Stimulated activated naive CD8-positive, alpha-beta T cell treated with anti-CD3 and anti-CD28 coated beads, Interleukin-15, Interleukin-2, amounts not matched to agents 100 U/mL and 50 U/mL, for 24 hours (primary cell): ENCODE measurements around the gene SYNJ2.
"Not testable (repeated sequence)": the region's sequence is repeated elsewhere in the genome, so short reads cannot be mapped to it uniquely, and the experiment has no call there.

Experiments
- ATAC-seq: fragments of 150-1000 bp; cut with Tn5 transposase; one replicate; pipeline ENCODE4 v1.10.0; 2021
- DNase-seq: peaks from one replicate; pipeline ENCODE4 v3.0.0; 2021

Gene SYNJ2

DNA sequence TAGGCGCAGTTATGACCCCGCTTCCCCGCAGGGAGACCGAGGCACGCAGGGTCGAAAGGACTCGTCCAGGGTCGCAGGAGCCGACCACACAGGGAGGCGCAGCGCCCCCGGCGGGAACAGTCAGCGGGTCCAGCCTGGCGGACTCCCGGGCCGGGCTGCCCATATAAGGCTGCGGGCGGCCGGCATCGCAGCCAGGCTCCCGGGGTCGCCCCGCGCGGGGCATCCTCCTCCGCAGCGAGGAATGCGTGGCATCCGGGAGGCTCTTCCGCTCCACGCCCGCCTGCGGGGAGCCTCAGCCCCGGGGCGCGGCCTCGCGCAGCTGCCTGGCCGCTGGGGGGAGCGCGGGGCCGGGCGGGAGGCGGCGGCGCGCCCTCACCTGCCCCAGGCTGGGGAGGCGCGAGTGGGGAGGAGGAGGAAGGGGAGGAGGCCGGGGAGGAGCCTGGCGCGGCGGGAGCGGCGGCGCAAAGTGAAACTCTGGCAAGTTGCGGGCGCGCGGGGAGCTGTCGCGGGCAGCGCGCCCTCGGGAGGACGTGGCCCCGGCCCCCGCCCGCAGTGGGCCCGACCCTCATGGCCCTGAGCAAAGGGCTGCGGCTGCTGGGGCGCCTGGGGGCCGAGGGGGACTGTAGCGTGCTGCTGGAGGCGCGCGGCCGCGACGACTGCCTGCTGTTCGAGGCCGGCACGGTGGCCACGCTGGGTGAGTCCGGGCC lies at the start of gene SYNJ2:
Gene SYNJ2 (plus strand): TSS at position 469 of the 707 bp plus-strand sequence. CDS start 99 bp downstream, at position 568.
- DNase-seq (peak; percentile 78), ATAC-seq (peak; percentile 81)

GRCh38 chr6:157935786-157936185 lies 45.9 kb upstream of the SYNJ2 start:
- ATAC-seq, result no peak

GRCh38 chr6:157937318-157937717 lies 44.3 kb upstream of the SYNJ2 start:
- no peak for ATAC-seq

More at GRCh38 chr6:157935786-157936185, 45.9 kb upstream of the SYNJ2 start:
- no peak for DNase-seq

DNA sequence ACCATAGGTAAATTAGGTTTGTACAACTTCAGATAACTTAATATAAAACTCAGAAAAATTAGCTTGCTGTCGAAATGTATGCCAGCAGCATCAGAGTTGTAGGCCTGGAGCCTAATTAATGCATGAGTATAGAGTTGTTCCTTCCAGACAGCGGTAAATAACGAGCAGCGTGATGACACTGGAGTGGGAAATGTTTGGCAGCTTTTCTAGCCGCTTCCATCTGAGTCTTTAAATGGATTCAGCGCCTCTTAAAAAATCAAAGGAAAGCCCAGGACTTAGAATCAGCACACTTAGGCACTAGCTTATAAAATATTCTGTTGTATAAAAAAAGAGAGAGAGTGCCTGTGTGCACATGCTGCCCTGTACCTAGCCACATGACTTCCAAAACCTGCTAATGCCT lies 43.7 kb upstream of the SYNJ2 start:
- DNase-seq (no peak), ATAC-seq (no peak)

More at GRCh38 chr6:157937318-157937717, 44.3 kb upstream of the SYNJ2 start:
- no peak for DNase-seq

DNA sequence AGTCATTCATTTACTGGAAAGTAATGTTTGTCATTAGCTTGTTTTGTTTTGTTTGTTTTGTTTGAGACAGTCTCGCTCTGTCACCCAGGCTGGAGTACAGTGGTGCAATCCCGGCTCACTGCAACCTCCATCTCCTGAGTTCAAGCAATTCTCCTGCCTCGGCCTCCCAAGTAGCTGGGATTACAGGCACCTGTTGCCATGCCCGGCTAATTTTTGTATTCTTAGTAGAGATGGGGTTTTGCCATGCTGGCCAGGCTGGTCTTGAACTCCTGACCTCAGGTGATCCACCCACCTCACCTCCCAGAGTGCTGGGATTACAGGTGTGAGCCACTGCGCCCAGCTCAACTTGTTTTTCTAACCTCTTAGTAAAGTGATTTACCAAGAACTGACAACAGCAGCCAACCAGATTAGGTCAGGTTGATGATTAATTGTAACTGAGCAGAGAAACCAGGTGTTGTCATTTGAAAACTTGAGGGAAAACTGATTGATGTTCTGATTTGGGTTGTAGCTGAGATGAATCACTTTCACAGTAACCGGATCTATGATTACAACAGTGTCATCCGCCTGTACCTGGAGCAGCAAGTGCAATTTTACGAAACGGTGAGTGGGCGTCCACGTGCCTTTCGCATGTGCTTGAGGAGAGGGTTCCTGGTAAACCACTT lies 41.2 kb upstream of the SYNJ2 start:
- DNase-seq (peak; percentile 48), ATAC-seq (peak; percentile 20)

DNA sequence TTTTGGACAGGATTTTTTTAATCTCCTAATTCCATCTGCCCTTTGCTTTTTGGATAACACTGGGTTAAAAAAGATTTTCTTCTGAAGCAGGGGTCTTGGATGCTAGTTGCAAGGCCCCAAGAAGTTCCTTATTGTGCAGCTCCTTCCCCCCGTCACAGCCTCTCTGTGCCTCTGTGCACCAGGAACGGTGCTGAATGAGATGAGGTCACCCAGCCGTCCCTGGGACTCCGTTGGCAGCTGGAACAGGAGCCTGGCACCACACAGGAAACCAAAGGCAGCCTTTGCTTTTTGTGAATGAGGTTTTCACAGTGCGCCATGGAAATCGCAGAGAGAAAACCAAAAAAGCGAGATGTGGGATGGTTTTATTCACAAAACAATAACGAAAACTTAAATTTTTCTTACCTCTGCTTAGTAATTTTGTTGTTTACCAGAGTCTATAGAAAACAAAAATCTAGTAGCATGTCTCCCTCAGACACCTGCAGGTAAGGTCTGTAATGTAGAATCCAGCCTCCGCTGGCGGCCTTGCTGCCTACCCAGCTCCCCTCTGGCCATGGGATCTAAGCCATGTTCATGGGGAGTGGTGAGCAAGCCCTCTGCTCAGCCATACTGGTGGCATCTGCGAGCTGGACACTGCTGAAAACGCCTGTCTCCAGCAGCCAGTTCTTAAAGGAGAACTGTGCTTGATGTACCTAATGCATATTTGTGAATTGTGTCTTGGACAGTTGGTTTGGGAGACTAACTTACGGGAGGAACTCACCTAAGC lies 40.4 kb upstream of the SYNJ2 start:
- DNase-seq, result no peak
- ATAC-seq, result no peak

DNA sequence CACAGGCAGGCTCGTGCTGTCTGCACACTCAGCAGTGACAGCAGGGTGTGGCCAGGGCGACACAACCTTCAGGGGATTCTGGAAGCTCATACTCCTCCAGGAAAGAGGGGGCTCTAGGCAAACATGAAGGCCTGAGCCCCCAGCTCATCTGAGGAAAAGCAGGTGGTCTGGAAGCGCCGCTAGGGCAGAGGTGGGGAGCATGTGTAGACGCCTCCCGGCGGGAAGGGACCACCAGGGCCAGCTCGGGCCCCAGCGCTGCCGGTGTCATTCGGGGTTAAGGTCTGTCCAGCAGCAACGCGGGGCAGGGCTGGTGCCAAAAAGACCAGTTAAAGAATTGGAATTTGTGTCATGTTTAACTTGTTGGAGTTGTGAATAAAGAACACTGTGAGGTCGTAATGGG lies 39.3 kb upstream of the SYNJ2 start:
- DNase-seq (no peak), ATAC-seq (no peak)

DNA sequence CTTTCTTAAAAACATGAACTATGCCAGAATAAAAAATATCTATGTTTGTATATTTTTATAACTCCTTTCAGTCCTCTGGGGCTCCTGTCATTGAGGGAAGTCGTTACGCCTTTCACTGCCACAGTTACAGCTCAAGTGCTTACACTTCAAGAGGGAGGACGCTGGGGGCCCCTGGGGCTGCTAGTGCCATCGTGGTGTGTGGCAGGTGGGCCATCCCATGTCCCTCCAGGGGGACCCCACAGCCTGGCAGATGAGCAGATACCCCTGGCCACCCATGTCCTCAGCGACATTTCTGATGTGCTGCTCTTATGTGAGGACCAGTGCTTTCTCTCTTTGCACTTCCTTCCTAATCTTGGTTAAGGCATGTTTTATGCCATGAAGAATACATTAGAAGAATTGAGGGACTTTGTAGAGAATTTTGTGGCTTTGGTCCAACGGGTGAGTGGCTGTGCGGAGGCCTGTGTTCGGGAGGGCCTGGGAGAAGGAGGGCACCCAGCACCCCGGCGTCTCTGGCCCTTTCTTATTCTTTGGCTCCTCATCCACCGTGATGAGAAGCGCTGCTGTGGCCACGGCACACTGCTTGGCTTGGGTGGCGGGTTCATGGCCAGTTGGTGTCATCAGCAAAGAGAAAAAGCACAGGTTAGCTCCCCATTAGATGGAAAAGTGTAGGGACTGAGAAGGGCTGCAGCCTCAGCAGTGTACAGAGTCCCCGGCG lies 38.3 kb upstream of the SYNJ2 start:
- no peak for DNase-seq
- no peak for ATAC-seq

DNA sequence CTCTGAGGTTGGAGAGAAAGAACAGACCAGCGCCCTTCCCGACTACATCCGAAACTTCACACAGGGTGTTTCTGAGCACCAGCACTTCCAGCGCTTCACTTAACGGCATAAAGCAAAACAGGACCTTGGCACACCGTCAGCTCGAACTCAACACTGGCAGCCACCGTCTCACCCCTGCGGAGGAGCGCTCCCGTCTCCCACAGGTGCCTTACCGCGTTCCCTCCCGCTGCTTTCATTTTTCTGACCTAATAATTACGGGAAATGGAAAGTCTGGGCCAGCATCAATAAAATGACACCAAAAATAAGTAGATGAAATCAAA lies 37.7 kb upstream of the SYNJ2 start:
- ATAC-seq (no peak), DNase-seq (no peak)

GRCh38 chr6:157944983-157945931 lies 36.4 kb upstream of the SYNJ2 start:
- ATAC-seq (peak; percentile 90), DNase-seq (peak; percentile 79)

DNA sequence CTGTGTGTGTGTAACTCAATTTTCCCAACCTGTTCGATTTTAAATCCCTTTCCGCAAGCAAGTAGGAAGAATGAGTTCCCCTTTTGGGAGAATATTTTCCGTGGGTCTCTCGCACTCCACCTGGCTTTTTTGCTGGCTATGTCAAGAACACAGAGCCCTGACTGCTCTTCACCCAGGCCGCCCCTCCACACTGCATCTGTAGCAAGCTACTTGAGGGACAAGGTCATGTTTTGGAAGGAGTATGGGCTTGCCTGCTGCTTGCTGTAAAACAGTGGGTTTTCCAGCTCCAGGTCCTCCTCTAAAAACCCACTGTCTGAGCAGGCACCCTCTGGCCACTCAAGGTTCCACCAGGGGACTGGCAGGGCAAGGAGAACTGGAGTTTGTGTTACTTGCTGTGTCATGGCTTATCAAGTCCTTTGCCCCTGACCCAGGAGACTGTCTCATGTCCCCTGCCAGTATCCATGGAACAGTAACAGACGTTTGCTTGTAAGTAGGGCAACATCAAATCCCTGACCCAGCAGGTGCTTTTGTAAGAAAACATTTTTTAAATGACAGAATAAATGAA lies 35.5 kb upstream of the SYNJ2 start:
- no peak for ATAC-seq

DNA sequence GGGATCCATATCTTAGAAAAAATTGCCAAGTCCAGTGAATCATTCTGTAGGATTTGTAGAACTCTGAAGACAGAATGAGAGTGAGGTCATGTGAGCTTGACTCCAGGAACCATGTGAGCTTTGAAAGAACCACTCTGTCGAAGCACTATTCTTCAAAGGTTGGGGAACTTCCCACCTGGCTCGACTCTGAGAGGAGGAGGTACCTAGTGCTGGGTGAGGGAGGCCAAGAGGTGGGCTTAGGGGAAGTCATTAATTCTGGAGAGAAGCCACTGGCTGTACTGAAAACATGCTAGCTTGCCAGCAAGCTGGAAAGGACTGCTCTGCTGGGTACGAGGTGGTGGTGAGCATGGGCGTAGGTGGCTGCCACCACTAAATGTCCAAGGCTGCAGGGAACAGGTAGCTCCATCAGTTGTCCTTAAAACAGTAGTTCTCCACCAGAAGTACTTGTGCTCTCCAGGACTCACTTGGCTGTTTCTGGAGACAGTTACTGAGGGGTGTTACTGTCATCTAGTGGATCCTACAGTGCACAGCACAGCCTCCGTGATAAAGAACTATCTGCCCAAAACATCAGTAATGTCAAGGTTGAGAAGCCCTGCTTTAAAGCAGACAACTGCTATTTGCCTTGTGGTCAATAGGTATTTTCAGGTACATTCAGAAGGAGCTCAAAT lies 34.7 kb upstream of the SYNJ2 start:
- DNase-seq (no peak), ATAC-seq (peak; percentile 52)

More for the DNA sequence above, 35.5 kb upstream of the SYNJ2 start:
- no peak for DNase-seq

DNA sequence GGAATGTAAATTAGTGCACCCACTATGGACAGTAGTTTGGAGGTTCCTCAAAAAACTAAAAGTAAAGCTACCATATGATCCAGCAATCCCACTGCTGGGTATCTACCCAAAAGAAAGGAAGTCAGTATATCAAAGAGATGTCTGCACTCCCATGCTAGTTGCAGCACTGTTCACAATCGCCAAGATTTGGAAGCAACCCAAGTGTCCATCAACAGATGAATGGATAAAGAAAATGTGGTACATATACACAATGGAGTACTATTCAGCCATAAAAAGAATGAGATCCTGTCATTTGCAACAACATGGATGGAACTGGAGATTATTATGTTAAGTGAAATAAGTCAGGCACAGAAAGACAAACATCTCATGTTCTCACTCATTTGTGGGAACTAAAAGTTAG lies 30.8 kb upstream of the SYNJ2 start:
- not testable (repeated sequence) for ATAC-seq, DNase-seq

GRCh38 chr6:157951828-157952227 lies 29.8 kb upstream of the SYNJ2 start:
- ATAC-seq (no peak), DNase-seq (no peak)

GRCh38 chr6:157952861-157953351 lies 28.8 kb upstream of the SYNJ2 start:
- ATAC-seq (no peak), DNase-seq (no peak)

GRCh38 chr6:157953580-157954091 lies 28.0 kb upstream of the SYNJ2 start:
- no peak for DNase-seq
- ATAC-seq, result no peak

DNA sequence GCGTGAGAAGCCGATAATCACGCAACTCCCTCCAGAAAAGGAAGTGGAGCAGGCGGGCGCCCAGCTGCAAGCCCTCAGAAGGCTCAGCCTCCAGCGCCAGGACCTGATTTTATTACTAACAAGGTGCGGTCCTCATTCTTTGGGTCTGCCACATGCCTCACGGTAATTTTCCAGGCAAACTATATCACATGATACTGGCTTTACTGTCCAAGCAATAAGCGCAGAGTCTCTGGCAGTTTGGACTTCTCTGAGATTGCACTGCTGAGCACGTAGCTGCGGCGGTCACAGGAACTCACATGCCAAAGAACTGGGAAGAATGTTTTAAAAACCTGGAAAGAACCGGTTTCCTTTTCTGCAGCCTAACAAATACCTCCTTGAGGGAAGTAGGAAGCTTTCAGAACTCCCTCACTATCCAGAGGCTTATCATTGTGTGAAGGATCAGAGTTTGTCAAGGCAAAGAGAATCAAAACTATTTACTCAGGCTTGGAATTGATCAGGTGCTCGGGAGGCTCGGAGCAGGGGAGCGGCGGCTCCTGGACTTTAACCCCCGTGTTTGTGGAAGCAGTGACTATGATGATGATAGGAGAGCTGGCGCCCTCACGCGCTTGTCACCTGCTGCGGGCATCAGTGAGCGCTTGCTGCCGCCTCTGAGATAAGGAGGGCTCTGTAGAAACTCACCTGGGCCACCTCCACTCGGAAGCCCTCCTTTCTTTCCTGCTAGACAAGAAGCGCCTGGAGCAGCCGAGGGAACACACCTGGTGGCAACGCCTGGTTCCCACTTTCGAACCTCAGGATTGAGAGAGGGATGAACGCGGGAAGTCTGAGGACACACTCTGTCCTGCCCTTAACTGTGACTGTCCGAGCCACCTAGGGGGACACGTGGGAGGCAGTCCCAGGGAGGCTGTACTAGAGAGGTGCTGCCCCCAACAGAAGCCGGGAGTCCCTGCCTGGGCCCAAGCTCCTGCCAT lies 27.2 kb upstream of the SYNJ2 start:
- DNase-seq (no peak), ATAC-seq (no peak)

GRCh38 chr6:157955675-157956074 lies 26.0 kb upstream of the SYNJ2 start:
- no peak for DNase-seq
- no peak for ATAC-seq
